Measurements from ENCODE around the gene TBCD. TPM values are rescaled to one million over a fixed set of nuclear protein-coding genes. Genes with fewer than 3 reads are reported as not detected.
"Not testable (repeated sequence)": the region's sequence is repeated elsewhere in the genome, so short reads cannot be mapped to it uniquely, and the experiment has no call there.

Gene TBCD
- polyA plus RNA-seq, 3 donors, result 54.0 to 58.6 (median 58.1) TPM

- no peak for DNase-seq (ENCODE audit: low read depth in 3 of 3, low spot score in 2 of 3)
Measured at GRCh38 chr17:82756166-82756565, 4.3 kb downstream of the TBCD start.

- no peak for DNase-seq (ENCODE audit: low read depth in 3 of 3, low spot score in 2 of 3)
Measured at GRCh38 chr17:82765371-82765770, 13.5 kb downstream of the TBCD start.

GRCh38 chr17:82767041-82767754 is 15.3 kb downstream of the TBCD start:
- DNase-seq (ENCODE audit: low read depth in 3 of 3, low spot score in 2 of 3), result no peak

- DNase-seq (ENCODE audit: low read depth in 3 of 3, low spot score in 2 of 3), result no peak
Measured at GRCh38 chr17:82769041-82769440, 17.2 kb downstream of the TBCD start.

- no peak for DNase-seq (ENCODE audit: low read depth in 3 of 3, low spot score in 2 of 3)
Measured at GRCh38 chr17:82772026-82772425, 20.2 kb downstream of the TBCD start.

- not testable (repeated sequence) for DNase-seq (ENCODE audit: low read depth in 3 of 3, low spot score in 2 of 3)
Measured at GRCh38 chr17:82774456-82774855, 22.6 kb downstream of the TBCD start.

- DNase-seq (ENCODE audit: low read depth in 3 of 3, low spot score in 2 of 3), result no peak
Measured at GRCh38 chr17:82775001-82775823, 23.3 kb downstream of the TBCD start.

GRCh38 chr17:82776454-82776853 is 24.6 kb downstream of the TBCD start:
- no peak for DNase-seq (ENCODE audit: low read depth in 3 of 3, low spot score in 2 of 3)

- DNase-seq (ENCODE audit: low read depth in 3 of 3, low spot score in 2 of 3), result not testable (repeated sequence)
Measured at GRCh38 chr17:82777778-82778375, 26.0 kb downstream of the TBCD start.

- no peak for DNase-seq (ENCODE audit: low read depth in 3 of 3, low spot score in 2 of 3)
Measured at GRCh38 chr17:82779541-82779940, 27.7 kb downstream of the TBCD start.

- DNase-seq (ENCODE audit: low read depth in 3 of 3, low spot score in 2 of 3), result no peak
Measured at GRCh38 chr17:82780195-82780594, 28.3 kb downstream of the TBCD start.

GRCh38 chr17:82780971-82781893 is 29.4 kb downstream of the TBCD start:
- DNase-seq (ENCODE audit: low read depth in 3 of 3, low spot score in 2 of 3), result no peak

GRCh38 chr17:82781894-82782274 is 30.0 kb downstream of the TBCD start:
- peak; percentile 62 to 72 (median 72) for DNase-seq (ENCODE audit: low read depth in 3 of 3, low spot score in 2 of 3)

- no peak for DNase-seq (ENCODE audit: low read depth in 3 of 3, low spot score in 2 of 3)
Measured at GRCh38 chr17:82782657-82783207, 30.9 kb downstream of the TBCD start.

- DNase-seq (ENCODE audit: low read depth in 3 of 3, low spot score in 2 of 3), result no peak
Measured at GRCh38 chr17:82783498-82783897, 31.6 kb downstream of the TBCD start.

GRCh38 chr17:82785581-82785980 is 33.7 kb downstream of the TBCD start:
- not testable (repeated sequence) for DNase-seq (ENCODE audit: low read depth in 3 of 3, low spot score in 2 of 3)

GRCh38 chr17:82786427-82786826 is 34.6 kb downstream of the TBCD start:
- no peak for DNase-seq (ENCODE audit: low read depth in 3 of 3, low spot score in 2 of 3)

- no peak for DNase-seq (ENCODE audit: low read depth in 3 of 3, low spot score in 2 of 3)
Measured at GRCh38 chr17:82787081-82787848, 35.4 kb downstream of the TBCD start.

GRCh38 chr17:82788206-82789001 is 36.5 kb downstream of the TBCD start:
- no peak for DNase-seq (ENCODE audit: low read depth in 3 of 3, low spot score in 2 of 3)

Measured in right renal cortex interstitium (tissue), 3 donors.